ENCODE data around the gene PIK3C2G. TPM values are rescaled to one million over a fixed set of nuclear protein-coding genes. Genes with fewer than 3 reads are reported as not detected.

PIK3C2G gene
- total and polyA plus RNA-seq, 10 of the 15 experiments (the other 5 are each of a cell fraction or from before 2014, with no cell fraction given) = not detected

GRCh38 chr12:18521461-18521860 is 260.1 kb downstream of the PIK3C2G start:
- intact Hi-C loops (cut with micrococcal nuclease; ENCODE audit: unreplicated experiment) = no loop called here
- in situ Hi-C loops (cut with MboI) = no loop called here
- SMC1A ChIA-PET (ENCODE audit: uncharacterized antibody, unreplicated experiment) = no interaction called here
- Histone ChIP-seq H4K20me1 (ENCODE audit: control insufficient read depth, insufficient read depth) (no peaks in the 10 kb centered on the region), H3K4me1 (ENCODE audit: control insufficient read depth, insufficient read depth, low read length) (no peaks in the 10 kb centered on the region), H3K4me2 (ENCODE audit: control insufficient read depth, insufficient read depth) (no peak overlapping the region), H3K27me3 (replicated peaks in 1 of 2; ENCODE audit: control insufficient read depth in 2 of 2, insufficient read depth in 2 of 2, low read length in 1 of 2) (no peaks in the 10 kb centered on the region), H3K4me3 (no peak overlapping the region), H3K9me3 (replicated peaks; ENCODE audit: control insufficient read depth, insufficient read depth, low read length) (no peaks in the 10 kb centered on the region; the same call in 2 of the 3 replicates), H3K27ac (ENCODE audit: control insufficient read depth, insufficient read depth) (no peak overlapping the region), H3K36me3 (ENCODE audit: control insufficient read depth in 2 of 2, insufficient read depth in 2 of 2, low read length in 1 of 2) (no peaks in the 10 kb centered on the region), H2AFZ (ENCODE audit: control insufficient read depth, low read depth, low read length) (no peak overlapping the region), H3K79me2 (ENCODE audit: control insufficient read depth, insufficient read depth, low read length) (no peaks in the 10 kb centered on the region), H3K9ac (ENCODE audit: control insufficient read depth, insufficient read depth, low read length) (no peak overlapping the region)
- POLR2A ChIA-PET = no interaction called here
- no peak for DNase-seq (ENCODE audit: low read depth, low spot score)
- no TSS peak for BruUV-seq (replicated peaks)
- no peak for FAIRE-seq
- RAD21 ChIA-PET (ENCODE audit: unreplicated experiment) = no interaction called here
- WGBS (ENCODE audit: insufficient coverage, insufficient replicate concordance, low lambda C conversion rate, missing lambda C conversion rate) = 79% methylated on average over 6 of the region's 6 CpGs
- TF ChIP-seq NR2C2 (IDR thresholded peaks at IDR 0.05; ENCODE audit: borderline replicate concordance, control insufficient read depth, insufficient read length, low read depth) = no peak
- no peak for TF ChIP-seq ZNF207 (IDR thresholded peaks at IDR 0.05; ENCODE audit: borderline replicate concordance)
- no peak for ATAC-seq
- CTCF ChIA-PET = no interaction called here

GRCh38 chr12:18522806-18523205 is 261.5 kb downstream of the PIK3C2G start:
- Histone ChIP-seq H3K27me3 (replicated peaks in 1 of 2; ENCODE audit: control insufficient read depth in 2 of 2, insufficient read depth in 2 of 2, low read length in 1 of 2) (no peaks in the 10 kb centered on the region), H3K4me3 (no peak overlapping the region), H2AFZ (ENCODE audit: control insufficient read depth, low read depth, low read length) (no peak overlapping the region), H3K4me2 (ENCODE audit: control insufficient read depth, insufficient read depth) (no peak overlapping the region), H3K36me3 (ENCODE audit: control insufficient read depth in 2 of 2, insufficient read depth in 2 of 2, low read length in 1 of 2) (no peaks in the 10 kb centered on the region), H3K4me1 (ENCODE audit: control insufficient read depth, insufficient read depth, low read length) (no peaks in the 10 kb centered on the region), H4K20me1 (ENCODE audit: control insufficient read depth, insufficient read depth) (no peaks in the 10 kb centered on the region), H3K79me2 (ENCODE audit: control insufficient read depth, insufficient read depth, low read length) (no peaks in the 10 kb centered on the region), H3K9ac (ENCODE audit: control insufficient read depth, insufficient read depth, low read length) (no peak overlapping the region), H3K27ac (ENCODE audit: control insufficient read depth, insufficient read depth) (no peak overlapping the region), H3K9me3 (replicated peaks; ENCODE audit: control insufficient read depth, insufficient read depth, low read length) (no peaks in the 10 kb centered on the region; the same call in 2 of the 3 replicates)
- ATAC-seq = no peak
- WGBS (ENCODE audit: insufficient coverage, insufficient replicate concordance, low lambda C conversion rate, missing lambda C conversion rate) = 0% methylated on average over 1 of the region's 1 CpG
- SMC1A ChIA-PET (ENCODE audit: uncharacterized antibody, unreplicated experiment) = no interaction called here
- POLR2A ChIA-PET = no interaction called here
- no peak for FAIRE-seq
- CTCF ChIA-PET = no interaction called here
- intact Hi-C loops (cut with micrococcal nuclease; ENCODE audit: unreplicated experiment) = no loop called here
- no peak for DNase-seq (ENCODE audit: low read depth, low spot score)
- BruUV-seq (replicated peaks) = no TSS peak
- RAD21 ChIA-PET (ENCODE audit: unreplicated experiment) = no interaction called here
- in situ Hi-C loops (cut with MboI) = no loop called here
- TF ChIP-seq, protein P1, sequence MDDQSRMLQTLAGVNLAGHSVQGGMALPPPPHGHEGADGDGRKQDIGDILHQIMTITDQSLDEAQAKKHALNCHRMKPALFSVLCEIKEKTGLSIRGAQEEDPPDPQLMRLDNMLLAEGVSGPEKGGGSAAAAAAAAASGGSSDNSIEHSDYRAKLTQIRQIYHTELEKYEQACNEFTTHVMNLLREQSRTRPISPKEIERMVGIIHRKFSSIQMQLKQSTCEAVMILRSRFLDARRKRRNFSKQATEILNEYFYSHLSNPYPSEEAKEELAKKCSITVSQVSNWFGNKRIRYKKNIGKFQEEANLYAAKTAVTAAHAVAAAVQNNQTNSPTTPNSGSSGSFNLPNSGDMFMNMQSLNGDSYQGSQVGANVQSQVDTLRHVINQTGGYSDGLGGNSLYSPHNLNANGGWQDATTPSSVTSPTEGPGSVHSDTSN (IDR thresholded peaks at IDR 0.05; ENCODE audit: insufficient replicate concordance, low read depth, low read length) = no peak
- no peak for TF ChIP-seq REST (IDR thresholded peaks at IDR 0.05; ENCODE audit: low read depth, low read length)
- TF ChIP-seq, protein P2, sequence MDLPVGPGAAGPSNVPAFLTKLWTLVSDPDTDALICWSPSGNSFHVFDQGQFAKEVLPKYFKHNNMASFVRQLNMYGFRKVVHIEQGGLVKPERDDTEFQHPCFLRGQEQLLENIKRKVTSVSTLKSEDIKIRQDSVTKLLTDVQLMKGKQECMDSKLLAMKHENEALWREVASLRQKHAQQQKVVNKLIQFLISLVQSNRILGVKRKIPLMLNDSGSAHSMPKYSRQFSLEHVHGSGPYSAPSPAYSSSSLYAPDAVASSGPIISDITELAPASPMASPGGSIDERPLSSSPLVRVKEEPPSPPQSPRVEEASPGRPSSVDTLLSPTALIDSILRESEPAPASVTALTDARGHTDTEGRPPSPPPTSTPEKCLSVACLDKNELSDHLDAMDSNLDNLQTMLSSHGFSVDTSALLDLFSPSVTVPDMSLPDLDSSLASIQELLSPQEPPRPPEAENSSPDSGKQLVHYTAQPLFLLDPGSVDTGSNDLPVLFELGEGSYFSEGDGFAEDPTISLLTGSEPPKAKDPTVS (IDR thresholded peaks at IDR 0.05; ENCODE audit: low read depth, low read length) = no peak
- TF ChIP-seq BCLAF1 (IDR thresholded peaks at IDR 0.05) = no peak
- TF ChIP-seq BHLHE40 (IDR thresholded peaks at IDR 0.05; ENCODE audit: borderline replicate concordance in 1 of 2, low read depth in 2 of 2, low read length in 1 of 2) = no peak

Measured in GM12878 (cell line).